Measurements from ENCODE around the gene DPCD.

The DPCD gene

DNA sequence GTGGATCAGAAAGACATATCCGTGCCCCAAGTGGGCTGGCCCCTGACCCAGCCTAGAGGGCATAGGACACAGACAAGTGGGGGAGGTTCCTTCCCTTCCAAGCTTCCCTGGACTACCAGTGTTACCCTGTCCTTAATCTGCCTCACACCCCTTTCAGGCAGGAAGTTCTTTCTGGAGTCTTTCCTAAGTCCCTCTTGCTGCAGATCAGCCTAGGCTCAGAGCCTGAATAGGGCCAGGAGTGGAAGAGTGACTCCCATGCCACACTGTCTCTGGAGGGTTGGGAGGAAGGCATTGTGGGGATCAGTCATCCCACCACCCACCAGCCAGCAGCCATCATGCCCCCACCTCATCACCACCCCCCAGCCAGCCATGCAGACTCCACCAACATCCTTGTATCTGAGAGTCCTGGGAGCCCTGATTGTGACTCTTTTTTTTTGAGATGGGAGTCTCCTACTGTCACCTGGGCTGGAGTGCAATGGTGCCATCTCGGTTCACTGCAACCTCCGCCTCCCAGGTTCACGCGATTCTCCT is 22.7 kb upstream of the DPCD start:
- no peaks in the 10 kb centered on the region for H3K9me3 Mint-ChIP-seq
- peaks cover 51% of the 10 kb centered on the region for H3K27me3 Mint-ChIP-seq (ENCODE audit: low read depth, poor library complexity)
- no peak for TF ChIP-seq CTCF (IDR thresholded peaks at IDR 0.05)
- H3K27ac Mint-ChIP-seq: no peak overlapping the region
- no peak for DNase-seq
- no peak overlapping the region for H3K4me3 Mint-ChIP-seq
- peaks cover 42% of the 10 kb centered on the region for H3K4me1 Mint-ChIP-seq
- no peaks in the 10 kb centered on the region for H3K36me3 Mint-ChIP-seq (ENCODE audit: low read depth)

DNA sequence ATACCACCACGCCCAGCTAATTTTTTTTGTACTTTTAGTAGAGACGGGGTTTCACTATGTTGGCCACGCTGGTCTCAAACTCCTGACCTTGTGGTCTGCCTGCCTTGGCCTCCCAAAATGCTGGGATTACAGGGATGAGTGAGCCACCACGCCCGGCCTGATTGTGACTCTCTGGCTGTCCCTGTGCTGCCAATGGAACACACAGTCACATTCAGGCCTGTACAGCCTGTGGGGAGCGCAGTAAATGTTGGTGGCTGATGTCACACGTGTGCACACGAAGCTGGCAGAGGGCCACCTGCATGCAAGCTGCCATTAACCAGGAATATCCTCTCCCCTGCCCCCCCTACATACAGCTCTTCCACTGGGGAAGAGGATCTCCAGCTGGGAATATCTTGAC is 22.2 kb upstream of the DPCD start:
- Mint-ChIP-seq H3K4me3 (no peak overlapping the region), H3K27ac (no peak overlapping the region), H3K36me3 (ENCODE audit: low read depth) (no peaks in the 10 kb centered on the region), H3K27me3 (ENCODE audit: low read depth, poor library complexity) (peaks cover 56% of the 10 kb centered on the region), H3K4me1 (peaks cover 42% of the 10 kb centered on the region), H3K9me3 (no peaks in the 10 kb centered on the region)
- TF ChIP-seq CTCF (IDR thresholded peaks at IDR 0.05): no peak
- no peak for DNase-seq

- Mint-ChIP-seq H3K36me3 (ENCODE audit: low read depth) (no peaks in the 10 kb centered on the region), H3K27ac (no peak overlapping the region), H3K9me3 (no peaks in the 10 kb centered on the region), H3K4me3 (peak overlapping the region; percentile 52), H3K27me3 (ENCODE audit: low read depth, poor library complexity) (peaks cover 60% of the 10 kb centered on the region), H3K4me1 (peaks cover 37% of the 10 kb centered on the region)
- peak; percentile 62 for DNase-seq
- no peak for TF ChIP-seq CTCF (IDR thresholded peaks at IDR 0.05)
Observed at GRCh38 chr10:101566333-101567164, 21.6 kb upstream of the DPCD start.

GRCh38 chr10:101567165-101568006 is 20.7 kb upstream of the DPCD start:
- H3K27me3 Mint-ChIP-seq (ENCODE audit: low read depth, poor library complexity): peaks cover 60% of the 10 kb centered on the region
- peak overlapping the region; percentile 52 for H3K4me3 Mint-ChIP-seq

DNA sequence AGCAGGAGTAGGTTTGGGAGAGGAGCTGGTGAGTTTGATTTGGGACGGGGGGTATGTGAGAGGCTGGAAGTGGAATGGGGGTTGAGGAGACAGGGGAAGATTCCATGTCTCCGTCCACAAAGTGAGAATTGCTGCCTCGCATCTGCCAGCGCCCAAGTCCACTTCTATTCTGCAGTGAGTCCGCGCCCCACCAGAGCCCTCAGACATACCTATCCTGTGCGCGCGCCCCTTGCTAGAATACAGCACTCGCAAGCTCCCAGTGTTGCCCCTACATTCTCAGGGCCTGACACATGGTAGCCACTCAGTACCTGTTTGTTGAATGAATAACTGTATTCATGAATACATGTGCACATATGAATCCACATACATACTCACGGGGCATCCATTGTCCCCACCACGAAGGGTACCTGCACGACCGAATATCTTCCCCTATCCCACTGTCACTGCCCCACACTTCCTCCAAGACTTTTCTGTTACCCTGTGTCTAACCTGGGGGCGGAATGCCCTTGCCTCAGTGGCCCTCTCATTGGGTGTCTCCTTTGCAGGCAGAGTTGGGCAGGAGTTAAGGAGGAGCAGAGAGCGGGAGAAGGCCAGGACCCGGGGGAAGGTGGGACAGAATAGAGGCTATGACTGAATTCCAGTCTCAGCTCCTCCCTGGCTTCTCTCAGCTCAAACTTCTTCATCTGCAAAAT is 19.9 kb upstream of the DPCD start:
- TF ChIP-seq CTCF (IDR thresholded peaks at IDR 0.05): no peak
- H3K4me1 Mint-ChIP-seq: peaks cover 37% of the 10 kb centered on the region
- no peak overlapping the region for H3K27ac Mint-ChIP-seq
- no peak for DNase-seq
- no peaks in the 10 kb centered on the region for H3K36me3 Mint-ChIP-seq (ENCODE audit: low read depth)
- H3K27me3 Mint-ChIP-seq (ENCODE audit: low read depth, poor library complexity): peaks cover 65% of the 10 kb centered on the region
- H3K4me3 Mint-ChIP-seq: peak overlapping the region; percentile 18
- H3K9me3 Mint-ChIP-seq: peaks cover 6% of the 10 kb centered on the region

More at GRCh38 chr10:101567165-101568006, 20.7 kb upstream of the DPCD start:
- Mint-ChIP-seq H3K4me1 (peaks cover 37% of the 10 kb centered on the region), H3K36me3 (ENCODE audit: low read depth) (no peaks in the 10 kb centered on the region), H3K9me3 (no peaks in the 10 kb centered on the region), H3K27ac (no peak overlapping the region)
- no peak for DNase-seq
- TF ChIP-seq CTCF (IDR thresholded peaks at IDR 0.05): no peak
